GM23338 (cell line): Measurements from ENCODE around the gene ST6GALNAC3.

Experiments used
- CTCF ChIP-seq, 2 experiments: fragments of 200-600 bp in 1 of 2; sonication (generic) in 1 of 2; conservative IDR thresholded peaks; 2 replicates each; pipeline versions ENCODE4 v1.5.1 to v1.6.1; 2016 to 2017; ENCODE audit warnings: antibody characterized with exemption in 2 of 2, low read depth in 2 of 2, mild to moderate bottlenecking in 2 of 2, moderate library complexity in 1 of 2
- EZH2 ChIP-seq: fragments of 200-600 bp; sonication (generic); IDR thresholded peaks from one replicate; pipeline ENCODE4 v1.8.0; 2017; ENCODE audit warnings: antibody characterized with exemption, mild to moderate bottlenecking, low read depth; ENCODE audit not compliant: unreplicated experiment
- NANOG ChIP-seq: IDR thresholded peaks from 2 replicates; pipeline ENCODE4 v1.6.1; 2016; ENCODE audit warnings: antibody characterized with exemption, borderline replicate concordance
- POLR2AphosphoS5 ChIP-seq: IDR thresholded peaks from 2 replicates; pipeline ENCODE4 v1.6.1; 2016; ENCODE audit warnings: antibody characterized with exemption, low read depth

GRCh38 chr1:76115171-76115570 lies 40.6 kb downstream of the ST6GALNAC3 start:
- TF ChIP-seq CTCF (conservative IDR thresholded peaks at IDR 0.05; ENCODE audit: low read depth in 2 of 2): no peak
- TF ChIP-seq POLR2AphosphoS5: no peak
- TF ChIP-seq EZH2: no peak
- no peak for TF ChIP-seq NANOG
